Measurements from ENCODE around the gene VPS26A. TPM values are rescaled to one million over a fixed set of nuclear protein-coding genes. Genes with fewer than 3 reads are reported as not detected.
"Not testable (repeated sequence)": the region's sequence is repeated elsewhere in the genome, so short reads cannot be mapped to it uniquely, and the experiment has no call there.

VPS26A gene
- polyA plus RNA-seq, 3 donors = 75.9 to 101 (median 81.1) TPM

DNA sequence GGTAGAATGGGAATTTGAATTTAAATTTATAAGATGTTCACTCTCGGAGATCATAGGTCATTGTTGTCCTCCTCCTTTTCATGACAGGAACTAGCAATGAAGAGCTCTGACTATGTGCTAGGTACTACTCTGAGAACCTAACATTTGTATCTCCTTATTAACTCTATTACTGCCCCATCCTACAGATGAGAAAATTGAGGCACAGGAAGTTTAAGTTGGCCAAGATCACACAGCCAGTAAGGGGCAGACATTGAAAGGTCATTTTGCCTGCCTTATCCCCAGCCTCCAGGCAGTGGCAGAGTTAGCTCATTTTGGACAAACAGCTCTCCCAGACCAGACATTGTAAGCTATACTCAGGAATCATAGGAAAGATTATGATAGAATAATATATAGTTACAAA is 30.0 kb upstream of the VPS26A start:
- no peak for DNase-seq (ENCODE audit: extremely low read depth in 1 of 11, low read depth in 9 of 11, low spot score in 4 of 11)

DNA sequence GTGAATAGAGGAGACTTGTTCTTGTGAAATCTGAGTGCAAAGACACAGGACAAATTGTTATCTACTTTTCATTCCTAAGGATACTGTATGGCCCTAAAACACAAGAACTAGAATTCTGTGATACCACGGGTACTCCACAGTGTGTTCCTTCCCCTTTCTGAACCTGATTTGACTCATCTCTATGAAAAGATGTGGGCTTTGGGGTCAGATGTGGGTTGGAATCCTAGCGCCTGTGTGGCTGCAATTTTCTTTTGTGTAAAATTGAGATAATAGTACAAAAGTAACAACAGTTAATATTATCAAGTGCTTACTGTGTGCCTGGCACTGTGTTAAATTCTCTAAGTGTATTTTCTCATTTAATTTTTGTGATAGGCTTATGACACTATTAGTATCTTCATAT is 27.9 kb upstream of the VPS26A start:
- DNase-seq (ENCODE audit: extremely low read depth in 1 of 11, low read depth in 9 of 11, low spot score in 4 of 11) = no peak

DNA sequence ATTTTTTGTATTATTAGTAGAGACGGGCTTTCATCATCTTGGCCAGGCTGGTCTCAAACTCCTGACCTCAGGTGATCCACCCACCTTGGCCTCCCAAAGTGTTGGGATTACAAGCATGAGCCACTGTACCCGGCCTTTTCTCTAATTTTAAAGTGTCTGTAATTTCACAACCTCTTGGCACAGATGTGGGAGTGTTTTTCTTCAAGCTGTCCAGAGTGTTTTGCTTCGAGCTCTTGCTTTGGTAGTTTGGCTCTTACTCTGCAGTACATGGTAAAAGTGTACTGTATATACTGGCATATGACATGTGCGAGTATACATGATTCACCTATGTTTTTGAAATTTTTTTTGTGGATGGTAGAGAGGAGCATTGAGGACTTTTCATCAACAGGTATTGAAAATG is 26.2 kb upstream of the VPS26A start:
- DNase-seq (ENCODE audit: extremely low read depth in 1 of 11, low read depth in 9 of 11, low spot score in 4 of 11) = no peak

DNA sequence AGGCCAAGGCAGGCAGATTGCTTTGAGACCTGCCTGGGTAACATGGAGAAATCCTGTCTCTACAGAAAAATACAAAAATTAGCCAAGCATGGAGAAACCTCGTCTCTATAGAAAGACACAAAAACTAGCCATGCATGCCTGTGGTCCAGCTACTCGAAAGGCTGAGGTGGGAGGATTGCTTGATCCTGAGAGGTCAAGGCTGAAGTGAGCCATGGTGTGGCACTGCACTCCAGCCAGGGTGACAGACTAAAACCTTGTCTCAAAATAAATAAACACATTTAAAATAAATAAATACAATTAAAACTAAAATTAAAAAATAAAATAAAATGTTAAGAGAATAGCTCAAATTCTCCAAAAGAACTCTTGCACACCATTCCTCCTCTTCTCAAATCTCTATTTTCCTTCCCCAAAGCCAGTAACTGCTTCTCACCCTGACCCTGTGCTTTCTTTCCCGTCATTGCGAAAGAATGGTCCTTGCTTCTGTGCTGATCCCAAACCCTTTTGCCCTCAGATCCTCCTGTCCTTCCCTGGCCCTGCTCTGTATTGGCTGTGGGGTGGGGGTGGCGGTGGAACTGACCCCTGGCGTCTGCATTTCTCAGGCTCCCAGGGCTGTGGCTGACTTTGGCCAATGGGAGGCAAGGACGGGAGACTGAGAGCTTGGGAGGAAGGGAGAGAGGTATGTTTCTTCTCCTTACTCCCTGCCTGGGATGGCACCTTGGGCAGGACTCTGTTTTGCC is 23.7 kb upstream of the VPS26A start:
- no peak for DNase-seq (ENCODE audit: extremely low read depth in 1 of 11, low read depth in 9 of 11, low spot score in 4 of 11)

DNA sequence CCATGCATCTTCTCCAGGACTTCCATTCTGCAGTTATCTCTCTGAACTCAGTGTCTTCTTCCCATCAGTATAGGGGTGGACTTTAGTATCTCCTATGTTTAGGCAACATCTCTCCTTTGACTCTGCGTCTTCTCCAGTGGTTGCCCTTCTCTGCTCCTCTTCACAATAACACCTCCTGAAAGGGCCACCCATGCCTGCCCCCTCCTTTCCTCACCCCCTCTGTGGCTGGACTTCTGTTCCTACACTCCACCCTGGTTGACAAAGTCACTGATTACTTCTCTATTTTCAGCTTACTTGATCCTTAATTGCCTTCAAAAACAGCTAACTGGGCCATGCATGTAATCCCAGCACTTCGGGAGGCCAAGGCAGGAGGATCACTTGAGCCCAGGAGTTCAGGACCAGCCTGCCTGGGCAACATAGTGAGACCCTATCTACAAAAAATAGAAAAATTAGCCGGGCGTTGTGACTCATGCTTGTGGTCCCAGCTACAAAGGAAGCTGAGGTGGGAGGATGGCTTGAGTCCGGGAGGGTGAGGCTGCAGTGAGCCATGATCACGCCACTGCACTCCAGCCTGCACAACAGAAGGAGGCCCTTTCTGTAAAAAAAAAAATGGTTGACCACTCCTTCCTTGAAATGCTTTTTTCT is 22.4 kb upstream of the VPS26A start:
- DNase-seq (ENCODE audit: extremely low read depth in 1 of 11, low read depth in 9 of 11, low spot score in 4 of 11) = no peak

DNA sequence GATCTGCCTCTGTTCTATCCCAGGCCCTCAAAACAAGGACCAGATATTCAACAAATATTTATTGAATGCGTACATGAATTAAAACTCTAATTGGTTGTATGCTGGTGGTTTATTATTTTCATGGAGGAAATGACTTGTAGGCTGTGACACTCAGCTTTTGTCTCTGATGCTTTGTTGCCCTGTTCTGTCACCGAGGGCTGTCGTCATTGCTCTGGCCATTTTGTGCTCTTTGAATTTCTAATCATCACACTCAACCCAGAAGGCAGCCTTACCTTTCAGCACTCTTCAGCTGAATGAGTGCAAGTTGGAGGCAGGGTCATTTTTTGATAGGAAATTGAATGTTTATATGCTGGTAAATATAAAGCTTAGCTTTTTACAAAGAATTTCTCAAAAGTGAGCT is 21.5 kb upstream of the VPS26A start:
- DNase-seq (ENCODE audit: extremely low read depth in 1 of 11, low read depth in 9 of 11, low spot score in 4 of 11) = no peak

DNA sequence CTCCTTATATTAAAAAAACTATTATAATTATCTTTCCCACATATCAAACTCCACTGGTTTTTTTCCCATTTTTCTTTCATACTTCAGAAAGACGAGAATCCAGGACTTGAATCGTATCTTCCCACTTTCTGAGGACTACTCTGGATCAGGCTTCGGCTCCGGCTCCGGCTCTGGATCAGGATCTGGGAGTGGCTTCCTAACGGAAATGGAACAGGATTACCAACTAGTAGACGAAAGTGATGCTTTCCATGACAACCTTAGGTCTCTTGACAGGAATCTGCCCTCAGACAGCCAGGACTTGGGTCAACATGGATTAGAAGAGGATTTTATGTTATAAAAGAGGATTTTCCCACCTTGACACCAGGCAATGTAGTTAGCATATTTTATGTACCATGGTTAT is 20.2 kb upstream of the VPS26A start:
- no peak for DNase-seq (ENCODE audit: extremely low read depth in 1 of 11, low read depth in 9 of 11, low spot score in 4 of 11)

DNA sequence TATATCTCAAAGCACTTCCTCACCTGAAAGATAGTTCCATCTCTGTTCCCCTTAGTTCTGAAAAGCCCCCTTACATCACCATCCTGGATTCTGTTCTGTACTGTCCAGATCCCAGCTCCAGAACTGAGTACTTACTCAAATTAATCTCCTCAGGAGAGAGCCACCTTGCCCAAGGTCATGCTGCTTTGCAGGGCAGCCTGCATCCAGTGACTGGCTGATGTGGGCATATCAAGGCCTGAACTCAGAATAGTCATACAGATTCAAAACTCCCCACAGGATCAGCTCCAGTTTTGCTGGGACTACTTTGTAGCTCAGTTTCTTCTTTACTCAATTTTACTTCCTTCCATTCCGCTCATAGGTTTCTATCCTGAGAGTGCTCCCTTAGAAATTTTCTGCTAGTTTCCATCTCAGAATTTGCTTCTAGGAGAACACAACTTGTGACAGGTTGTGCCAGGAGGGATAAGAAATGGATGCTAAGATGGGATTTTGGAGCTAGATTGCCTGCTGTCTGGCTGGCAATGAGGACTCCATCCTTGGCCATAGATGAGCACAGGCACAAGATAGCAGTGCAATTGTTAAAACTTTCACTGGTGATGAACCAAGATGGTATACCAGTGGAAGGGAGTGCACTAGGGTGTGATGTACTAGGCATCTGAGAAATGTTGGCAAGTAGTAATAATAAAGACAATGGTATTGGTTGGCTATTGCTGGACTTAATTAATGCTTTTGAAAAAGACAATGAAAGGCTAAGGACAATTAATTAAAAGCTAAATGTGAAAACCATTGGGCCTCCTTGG is 18.8 kb upstream of the VPS26A start:
- DNase-seq (ENCODE audit: extremely low read depth in 1 of 11, low read depth in 9 of 11, low spot score in 4 of 11) = no peak

DNA sequence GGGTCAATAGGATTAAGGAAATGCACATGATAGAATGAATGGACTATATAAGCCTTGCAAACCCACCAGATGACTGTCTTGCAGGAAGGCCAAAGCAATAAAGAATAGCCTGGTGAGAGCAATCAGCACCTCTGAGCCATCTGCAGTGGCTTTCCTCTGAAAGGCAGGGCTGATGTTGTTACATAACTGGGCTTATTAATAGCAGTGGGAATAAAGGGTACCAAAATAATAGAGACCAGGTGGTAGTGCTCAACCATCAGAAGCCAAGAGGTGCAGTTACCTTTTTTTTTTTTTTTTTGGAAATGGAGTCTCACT is 16.8 kb upstream of the VPS26A start:
- no peak for DNase-seq (ENCODE audit: extremely low read depth in 1 of 11, low read depth in 9 of 11, low spot score in 4 of 11)

DNA sequence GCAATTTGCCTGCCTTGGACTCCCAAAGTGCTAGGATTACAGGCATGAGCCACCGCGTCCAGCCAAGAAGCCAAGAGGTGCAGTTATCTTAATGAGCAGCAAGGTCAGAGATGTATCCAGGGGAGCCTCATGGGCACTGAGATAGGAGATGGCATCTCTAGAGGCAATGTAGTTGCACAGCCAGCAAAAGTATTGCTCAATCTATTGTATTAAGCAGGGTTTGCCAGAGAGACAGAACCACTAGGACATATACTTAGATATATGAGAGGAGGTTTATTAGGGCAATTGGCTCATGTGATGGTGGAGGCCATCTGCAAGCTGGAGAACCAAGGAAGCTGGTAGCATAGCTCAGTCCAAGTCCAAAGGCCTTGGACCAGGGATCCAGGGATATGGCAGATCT is 16.3 kb upstream of the VPS26A start:
- DNase-seq (ENCODE audit: extremely low read depth in 1 of 11, low read depth in 9 of 11, low spot score in 4 of 11) = no peak

DNA sequence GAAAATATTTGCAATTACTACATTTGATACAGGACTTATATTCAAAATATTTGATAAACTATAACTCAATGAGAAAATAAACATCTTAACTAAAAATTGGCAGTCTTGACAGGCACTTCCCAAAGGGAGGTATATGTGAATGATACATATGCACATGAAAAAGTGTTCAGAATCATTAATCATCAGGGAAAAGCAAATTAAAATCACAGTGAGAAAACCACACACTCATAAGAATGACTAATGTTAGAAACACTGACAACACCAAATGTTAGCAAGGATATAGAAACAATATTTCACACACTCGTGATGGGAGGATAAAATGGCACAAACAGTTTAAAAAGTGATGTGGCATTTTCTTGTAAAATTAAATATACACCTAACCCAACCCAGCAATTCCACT is 4.1 kb upstream of the VPS26A start:
- DNase-seq (ENCODE audit: extremely low read depth in 1 of 11, low read depth in 9 of 11, low spot score in 4 of 11) = no peak

DNA sequence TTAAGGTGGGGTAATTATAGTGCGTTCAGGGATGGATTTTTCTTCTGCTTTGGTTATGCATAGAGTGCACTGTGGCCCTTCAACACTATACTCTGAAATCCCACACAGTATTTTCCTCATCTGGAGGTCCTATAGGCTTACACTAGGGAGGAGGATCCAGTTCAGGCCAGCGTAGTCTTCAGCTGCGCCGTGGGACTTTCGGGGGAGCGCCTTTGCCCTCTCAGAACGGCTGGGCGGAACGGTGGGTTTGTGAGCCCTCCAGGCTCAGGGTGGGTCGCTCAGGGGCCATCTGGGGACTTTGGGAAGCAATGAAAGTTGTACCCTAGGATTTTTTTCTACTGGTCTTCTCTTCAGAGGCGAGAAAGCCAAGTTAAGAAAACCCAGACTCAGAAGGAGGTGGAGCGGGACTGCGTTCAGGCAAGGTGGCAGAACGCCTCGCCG is 652 bp upstream of the VPS26A start:
- peak in 7 of 11 donors; percentile 55 to 73 (median 65) for DNase-seq (ENCODE audit: extremely low read depth in 1 of 11, low read depth in 9 of 11, low spot score in 4 of 11)

DNA sequence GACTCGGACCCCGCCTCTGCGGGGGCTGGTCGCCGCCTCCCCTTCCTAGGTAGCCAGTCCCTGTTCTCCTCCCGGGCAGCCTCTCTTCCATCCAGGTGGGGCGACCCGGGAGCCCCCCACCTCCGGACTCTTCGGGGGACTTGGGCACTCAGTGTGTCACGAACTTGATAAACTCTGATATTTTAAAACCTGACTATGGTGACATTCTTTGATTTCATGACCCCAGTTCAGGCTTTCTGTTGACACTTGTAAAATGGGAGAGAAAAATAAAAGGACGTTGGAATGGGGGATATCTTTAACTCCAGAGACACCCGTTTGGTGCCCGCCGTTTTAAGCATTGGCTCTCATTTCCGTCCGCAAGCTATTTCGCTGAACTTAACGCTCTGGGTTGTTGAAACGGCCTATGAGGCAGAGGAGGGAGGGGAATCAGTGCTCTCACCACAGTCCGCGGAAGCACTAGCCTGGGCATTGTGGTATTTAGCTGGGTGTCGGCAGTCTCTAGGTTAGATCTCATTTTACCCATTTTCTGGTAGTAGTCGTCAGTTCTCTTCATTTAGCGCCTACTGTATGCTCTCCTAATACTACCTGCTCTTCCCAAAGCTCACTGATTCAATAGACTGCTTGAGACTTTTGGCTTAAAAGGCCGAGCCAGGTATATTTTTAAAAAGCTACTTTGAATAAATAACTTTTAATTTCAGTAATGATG is 738 bp downstream of the VPS26A start:
- DNase-seq (ENCODE audit: extremely low read depth in 1 of 11, low read depth in 9 of 11, low spot score in 4 of 11) = peak; percentile 34 to 66 (median 53)

DNA sequence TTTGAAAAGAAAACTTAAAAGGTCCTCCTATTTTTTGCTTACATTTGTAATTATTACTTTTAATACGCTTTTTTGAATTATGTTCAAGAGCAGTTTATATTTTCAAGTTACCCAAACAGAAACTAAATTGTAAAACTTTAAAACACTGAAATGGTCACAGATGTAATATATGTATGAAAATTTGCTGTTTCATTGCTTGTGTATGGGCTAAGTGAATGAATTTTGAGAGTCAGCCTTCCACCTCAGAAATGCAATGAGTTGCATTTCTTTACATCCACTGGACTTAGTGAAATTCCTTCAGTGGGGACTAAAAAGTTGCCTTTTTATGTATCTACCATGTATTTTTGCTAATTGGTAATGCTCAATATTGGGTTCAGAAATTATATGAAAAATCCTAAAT is 1.6 kb downstream of the VPS26A start:
- no peak for DNase-seq (ENCODE audit: extremely low read depth in 1 of 11, low read depth in 9 of 11, low spot score in 4 of 11)

DNA sequence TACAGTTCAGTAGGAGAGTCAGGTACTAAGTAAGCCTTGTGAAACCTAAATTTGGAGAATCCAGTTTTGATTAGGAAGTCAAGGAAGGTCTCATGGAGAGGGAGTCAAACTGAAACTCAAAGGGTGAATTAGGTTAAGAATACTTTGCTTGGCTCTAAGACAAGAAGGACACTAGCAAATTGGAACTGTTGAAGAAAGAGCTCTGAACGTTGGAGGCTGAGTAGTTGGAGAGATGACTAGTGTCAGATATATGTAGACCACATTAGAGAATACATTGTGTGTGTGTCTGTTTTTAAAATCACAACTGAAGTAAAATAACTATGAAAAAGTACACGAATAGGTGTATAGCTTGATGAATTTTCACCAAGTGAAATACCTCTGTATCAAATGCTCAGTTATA is 6.3 kb downstream of the VPS26A start:
- DNase-seq (ENCODE audit: extremely low read depth in 1 of 11, low read depth in 9 of 11, low spot score in 4 of 11) = no peak

DNA sequence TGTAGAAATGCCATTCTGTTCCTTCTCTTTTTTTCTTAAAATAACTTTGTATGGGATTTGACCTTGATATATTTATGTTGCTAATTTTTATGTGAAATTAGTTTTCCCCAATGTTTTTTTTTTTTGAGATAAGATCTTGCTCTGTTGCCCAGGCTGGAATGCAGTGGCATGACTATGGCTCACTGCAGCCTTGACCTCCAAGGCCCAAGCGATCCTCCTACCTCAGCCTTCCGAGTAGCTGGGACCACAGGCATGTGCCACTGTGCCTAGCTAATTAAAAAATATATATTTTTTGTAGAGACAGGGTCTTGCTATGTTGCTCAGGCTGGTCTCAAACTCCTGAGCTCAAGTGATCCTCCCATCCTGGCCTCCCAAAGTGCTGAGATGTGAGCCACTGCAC is 16.0 kb downstream of the VPS26A start:
- no peak for DNase-seq (ENCODE audit: extremely low read depth in 1 of 11, low read depth in 9 of 11, low spot score in 4 of 11)

DNA sequence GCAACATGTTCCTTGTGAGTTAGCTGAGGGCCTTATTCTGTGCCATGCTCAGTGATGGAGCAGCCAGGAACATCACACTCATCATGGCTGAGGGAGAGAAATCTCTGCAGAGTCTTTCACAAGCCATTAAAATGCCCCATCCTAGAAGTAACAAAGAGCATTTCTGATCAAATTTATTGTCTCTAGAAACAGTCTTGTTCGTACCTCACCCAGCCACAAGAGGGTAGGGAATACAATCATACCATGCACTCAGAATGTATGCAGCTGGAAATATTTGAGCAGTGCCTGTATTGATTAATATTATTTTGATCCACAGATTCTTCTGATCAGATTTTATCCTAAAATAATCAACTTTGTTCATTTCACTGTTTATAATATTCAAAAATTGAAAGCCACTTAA is 17.3 kb downstream of the VPS26A start:
- no peak for DNase-seq (ENCODE audit: extremely low read depth in 1 of 11, low read depth in 9 of 11, low spot score in 4 of 11)

DNA sequence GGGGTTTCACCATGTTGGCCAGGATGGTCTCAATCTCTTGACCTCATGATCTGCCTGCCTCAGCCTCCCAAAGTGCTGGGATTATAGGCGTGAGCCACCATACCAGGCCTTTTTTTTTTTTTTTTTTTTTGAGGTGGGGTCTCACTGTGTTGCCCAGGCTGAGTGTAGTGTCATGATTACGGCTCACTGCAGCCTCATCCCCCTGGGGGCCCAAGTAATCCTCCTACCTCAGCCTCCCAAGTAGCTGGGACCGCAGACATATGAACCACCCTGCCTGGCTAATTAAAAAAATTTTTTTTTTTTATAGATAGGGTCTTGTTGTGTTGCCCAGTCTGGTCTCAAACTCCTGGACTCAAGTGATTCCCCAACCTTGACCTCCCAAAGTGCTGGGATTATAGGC is 18.1 kb downstream of the VPS26A start:
- DNase-seq (ENCODE audit: extremely low read depth in 1 of 11, low read depth in 9 of 11, low spot score in 4 of 11) = not testable (repeated sequence)

DNA sequence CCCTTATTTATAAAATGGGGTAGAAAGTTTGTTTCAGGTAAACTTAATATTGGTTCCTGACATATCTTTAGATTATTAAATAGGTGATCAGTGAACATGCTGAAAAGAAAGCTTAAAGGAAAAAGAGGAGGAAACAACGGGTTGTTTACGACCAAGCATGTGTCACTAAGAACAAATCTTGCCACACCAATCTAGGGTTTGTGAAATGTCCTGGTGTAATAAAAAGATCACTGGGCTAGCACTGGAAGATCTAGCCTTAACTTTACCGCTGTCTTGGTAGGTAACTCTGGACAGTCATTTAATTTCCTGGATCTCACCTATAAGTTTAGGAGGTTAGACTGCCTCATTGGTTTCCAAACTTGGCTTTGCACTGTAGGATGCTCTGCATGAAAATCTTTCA is 19.0 kb downstream of the VPS26A start:
- no peak for DNase-seq (ENCODE audit: extremely low read depth in 1 of 11, low read depth in 9 of 11, low spot score in 4 of 11)

DNA sequence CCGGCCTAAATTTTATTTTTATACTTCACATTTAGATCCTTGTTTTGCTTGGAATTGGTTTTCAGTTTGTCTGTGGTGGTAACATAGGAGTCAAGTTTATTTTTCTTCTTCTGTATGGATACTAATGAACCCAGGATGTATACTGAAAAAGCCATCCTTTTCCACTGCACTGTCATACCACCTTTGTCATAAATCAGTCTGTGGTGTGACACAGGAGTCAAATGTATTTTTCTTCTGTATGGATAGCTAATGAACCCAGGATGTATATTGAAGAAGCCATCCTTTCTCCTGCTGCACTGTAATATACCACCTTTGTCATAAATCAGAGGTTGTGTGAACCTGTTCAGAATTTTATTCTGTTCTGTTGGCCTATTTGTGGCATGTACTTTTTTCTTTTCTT is 21.4 kb downstream of the VPS26A start:
- no peak for DNase-seq (ENCODE audit: extremely low read depth in 1 of 11, low read depth in 9 of 11, low spot score in 4 of 11)
